ENCODE data around the gene DENND1A. TPM values are rescaled to one million over a fixed set of nuclear protein-coding genes. Genes with fewer than 3 reads are reported as not detected.
A peak's percentile ranks its signal among the peaks of the same experiment; 100 is the strongest.

DENND1A gene
- total and polyA plus RNA-seq, 9 donors = 9.3 to 16.0 (median 13.8) TPM

GRCh38 chr9:123354806-123355508 lies 575.0 kb downstream of the DENND1A start:
- no peaks in the 10 kb centered on the region for H3K36me3 ChIP-seq (ENCODE audit: control insufficient read depth, insufficient read depth, low read length)
- 46% methylated on average over 8 of the region's 9 CpGs for WGBS (ENCODE audit: insufficient coverage)
- no peak overlapping the region for H3K4me3 ChIP-seq (ENCODE audit: low read length)
- H3K27ac ChIP-seq (ENCODE audit: low read length) = no peak overlapping the region
- peaks cover 38% of the 10 kb centered on the region for H3K27me3 ChIP-seq (ENCODE audit: control insufficient read depth, insufficient read depth, low read length)
- H3K9me3 ChIP-seq (replicated peaks; ENCODE audit: control insufficient read depth, low read depth, low read length) = no peaks in the 10 kb centered on the region
- H3K4me1 ChIP-seq (ENCODE audit: control insufficient read depth, insufficient read depth, low read length) = peaks cover 16% of the 10 kb centered on the region
- DNase-seq = no peak

DNA sequence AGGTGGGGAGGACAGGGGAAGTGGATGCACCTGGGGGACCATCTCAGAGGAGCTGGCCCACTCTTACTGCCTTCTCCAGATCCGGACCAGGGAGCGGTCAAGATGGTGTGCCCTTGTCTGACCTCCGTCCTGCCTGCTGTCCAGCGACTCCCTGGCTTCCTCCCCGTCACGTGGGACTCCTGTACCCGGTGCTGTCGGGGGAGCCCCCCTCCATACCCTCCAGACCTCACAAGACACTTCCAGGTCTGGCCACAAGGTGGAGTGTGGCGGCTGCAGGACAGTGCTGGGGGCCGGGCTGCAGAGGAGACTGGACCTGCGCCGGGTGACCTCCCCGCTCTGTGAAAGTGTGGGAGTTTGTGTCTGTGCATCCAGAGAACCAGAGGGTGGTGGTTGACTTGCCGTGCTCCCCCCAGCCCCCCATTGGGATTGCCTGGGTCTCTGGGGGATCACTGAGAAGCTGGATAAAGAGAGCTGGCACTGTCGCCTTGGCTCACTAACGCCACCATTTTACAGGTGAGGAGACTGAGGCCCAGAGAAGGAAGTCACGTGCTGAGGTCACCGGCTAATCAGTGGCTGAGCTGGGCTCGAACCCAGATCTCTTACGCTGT lies 575.8 kb downstream of the DENND1A start:
- no peak overlapping the region for H3K27ac ChIP-seq (ENCODE audit: low read length)
- peak; percentile 69 for DNase-seq
- H3K36me3 ChIP-seq (ENCODE audit: control insufficient read depth, insufficient read depth, low read length) = no peaks in the 10 kb centered on the region
- H3K27me3 ChIP-seq (ENCODE audit: control insufficient read depth, insufficient read depth, low read length) = peaks cover 44% of the 10 kb centered on the region
- H3K9me3 ChIP-seq (replicated peaks; ENCODE audit: control insufficient read depth, low read depth, low read length) = no peaks in the 10 kb centered on the region
- H3K4me3 ChIP-seq (ENCODE audit: low read length) = no peak overlapping the region
- 18% methylated on average over 17 of the region's 20 CpGs for WGBS (ENCODE audit: insufficient coverage)
- peaks cover 18% of the 10 kb centered on the region for H3K4me1 ChIP-seq (ENCODE audit: control insufficient read depth, insufficient read depth, low read length)

DNA sequence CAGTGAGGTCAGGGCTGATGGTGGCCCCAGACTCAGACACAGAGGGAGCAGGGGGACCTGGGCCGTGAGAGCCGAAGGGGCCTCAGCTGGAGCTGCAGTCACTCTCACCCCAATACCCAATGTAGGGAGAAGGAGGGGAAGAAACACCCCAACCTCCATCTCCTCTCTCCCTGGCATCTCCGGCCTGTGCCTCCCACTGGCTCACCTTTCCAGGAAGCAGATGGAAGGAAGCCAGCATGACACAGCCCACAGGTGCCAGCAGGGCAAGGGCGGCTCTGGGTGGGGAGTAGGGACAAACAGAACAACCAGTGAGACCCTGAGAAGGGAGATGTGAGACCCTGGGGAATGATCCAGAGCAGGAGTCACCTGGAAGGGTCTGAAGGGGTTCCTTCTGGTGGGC lies 576.9 kb downstream of the DENND1A start:
- no peak overlapping the region for H3K27ac ChIP-seq (ENCODE audit: low read length)
- no peaks in the 10 kb centered on the region for H3K9me3 ChIP-seq (replicated peaks; ENCODE audit: control insufficient read depth, low read depth, low read length)
- H3K4me3 ChIP-seq (ENCODE audit: low read length) = no peak overlapping the region
- WGBS (ENCODE audit: insufficient coverage) = 92% methylated on average over 1 of the region's 4 CpGs
- peaks cover 47% of the 10 kb centered on the region for H3K27me3 ChIP-seq (ENCODE audit: control insufficient read depth, insufficient read depth, low read length)
- no peak for DNase-seq
- H3K4me1 ChIP-seq (ENCODE audit: control insufficient read depth, insufficient read depth, low read length) = peaks cover 21% of the 10 kb centered on the region
- no peaks in the 10 kb centered on the region for H3K36me3 ChIP-seq (ENCODE audit: control insufficient read depth, insufficient read depth, low read length)

DNA sequence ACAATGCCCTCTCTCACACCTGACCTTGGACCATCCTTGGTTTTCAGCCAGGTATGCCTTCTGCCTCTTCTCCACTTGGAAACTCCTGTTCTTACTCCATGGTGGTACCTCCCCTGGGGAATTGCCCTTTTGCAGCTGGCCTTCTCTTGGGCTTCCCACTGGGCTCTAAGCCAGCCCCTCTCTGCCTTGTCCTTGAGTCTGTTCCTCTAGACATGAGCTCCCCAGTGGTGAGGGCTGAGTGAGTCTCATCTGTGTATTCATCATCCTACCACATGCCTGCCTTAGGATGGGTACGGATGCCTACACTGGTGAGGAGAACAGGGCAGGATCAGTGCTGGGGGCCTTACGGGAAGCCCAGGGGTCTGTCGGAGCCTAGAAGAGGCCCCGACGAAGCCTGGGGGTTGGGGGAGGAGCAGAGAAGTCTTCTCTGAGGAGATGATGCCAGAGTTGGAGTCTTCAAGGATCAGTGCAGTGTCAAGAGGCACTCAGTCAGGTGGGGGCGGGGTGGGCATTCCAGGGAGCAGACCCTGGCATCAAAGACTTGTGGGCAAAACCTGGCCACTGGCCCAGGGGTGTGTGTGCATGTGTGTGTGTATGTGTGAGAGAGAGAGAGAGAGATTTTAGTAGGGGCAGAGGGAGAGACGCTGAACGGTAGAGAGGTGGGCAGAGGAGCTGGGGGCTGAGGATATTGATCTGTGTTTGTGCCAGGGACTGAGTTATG lies 579.2 kb downstream of the DENND1A start:
- H3K9me3 ChIP-seq (replicated peaks; ENCODE audit: control insufficient read depth, low read depth, low read length) = no peaks in the 10 kb centered on the region
- H3K27me3 ChIP-seq (ENCODE audit: control insufficient read depth, insufficient read depth, low read length) = peaks cover 41% of the 10 kb centered on the region
- WGBS (ENCODE audit: insufficient coverage) = 54% methylated on average over 7 of the region's 8 CpGs
- no peak for DNase-seq
- H3K4me3 ChIP-seq (ENCODE audit: low read length) = no peak overlapping the region
- H3K36me3 ChIP-seq (ENCODE audit: control insufficient read depth, insufficient read depth, low read length) = no peaks in the 10 kb centered on the region
- no peak overlapping the region for H3K27ac ChIP-seq (ENCODE audit: low read length)
- peaks cover 21% of the 10 kb centered on the region for H3K4me1 ChIP-seq (ENCODE audit: control insufficient read depth, insufficient read depth, low read length)

DNA sequence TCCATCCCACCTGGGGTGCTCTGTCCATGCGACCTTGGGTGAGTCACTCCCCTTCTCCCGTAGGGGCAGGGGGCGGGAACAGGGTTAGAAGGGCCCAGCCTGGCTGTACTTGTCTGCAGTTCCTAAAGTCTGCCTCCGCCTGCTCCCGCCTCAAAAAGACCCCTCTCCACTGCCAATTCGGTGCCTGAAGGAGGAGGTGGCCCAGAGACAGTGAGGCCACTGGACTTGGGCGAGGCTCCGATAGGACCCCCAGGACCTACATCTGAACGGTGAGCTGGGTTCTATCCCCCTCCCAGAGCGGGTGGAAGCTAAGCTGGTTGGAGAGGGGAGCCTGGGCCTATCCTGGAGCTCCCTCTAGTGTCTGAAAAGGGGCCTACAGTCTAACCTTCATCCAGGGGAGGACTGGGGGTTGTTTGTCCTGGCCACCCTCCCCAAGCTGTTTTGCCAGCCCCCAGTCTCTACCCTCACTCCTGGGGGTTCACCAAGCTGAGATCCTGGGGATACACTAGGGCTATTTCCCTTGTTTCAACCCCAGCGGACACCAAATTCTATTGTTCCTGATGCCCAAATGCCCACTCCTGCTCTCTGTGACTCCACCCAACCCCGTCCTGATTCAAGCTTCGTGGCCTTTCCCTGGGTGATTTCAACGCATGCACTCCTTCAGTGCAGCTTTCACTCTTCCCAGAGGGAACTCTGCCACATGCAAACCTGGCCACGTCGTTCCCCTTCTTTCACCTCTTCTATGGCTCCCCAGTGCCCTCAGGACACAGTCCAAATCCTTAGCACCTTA lies 580.0 kb downstream of the DENND1A start:
- H3K4me3 ChIP-seq (ENCODE audit: low read length) = no peak overlapping the region
- WGBS (ENCODE audit: insufficient coverage) = 11% methylated on average over 10 of the region's 16 CpGs
- H3K9me3 ChIP-seq (replicated peaks; ENCODE audit: control insufficient read depth, low read depth, low read length) = no peaks in the 10 kb centered on the region
- no peak overlapping the region for H3K27ac ChIP-seq (ENCODE audit: low read length)
- peaks cover 38% of the 10 kb centered on the region for H3K27me3 ChIP-seq (ENCODE audit: control insufficient read depth, insufficient read depth, low read length)
- DNase-seq = peak; percentile 72
- H3K36me3 ChIP-seq (ENCODE audit: control insufficient read depth, insufficient read depth, low read length) = no peaks in the 10 kb centered on the region
- H3K4me1 ChIP-seq (ENCODE audit: control insufficient read depth, insufficient read depth, low read length) = peaks cover 27% of the 10 kb centered on the region

DNA sequence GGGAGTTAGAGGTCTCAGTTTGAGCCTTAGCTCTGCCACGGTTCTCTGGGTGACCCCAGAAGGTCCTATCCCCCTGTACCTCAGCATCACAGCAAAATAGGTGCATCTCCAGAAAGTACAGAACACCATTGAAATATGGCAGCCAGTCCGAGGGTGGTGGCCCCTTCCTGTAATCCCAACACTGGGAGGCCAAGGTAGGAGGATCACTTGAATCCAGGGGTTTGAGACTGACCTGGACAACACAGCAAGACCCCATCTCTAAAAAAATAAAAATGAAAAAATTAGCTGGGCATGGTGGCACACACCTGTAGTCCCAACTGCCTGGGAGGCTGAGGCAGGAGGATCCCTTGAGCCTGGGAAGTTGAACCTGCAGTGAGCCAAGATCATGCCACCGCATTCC lies 580.9 kb downstream of the DENND1A start:
- Histone ChIP-seq H3K27ac (ENCODE audit: low read length) (no peak overlapping the region), H3K27me3 (ENCODE audit: control insufficient read depth, insufficient read depth, low read length) (peaks cover 34% of the 10 kb centered on the region), H3K4me1 (ENCODE audit: control insufficient read depth, insufficient read depth, low read length) (peaks cover 24% of the 10 kb centered on the region), H3K4me3 (ENCODE audit: low read length) (no peak overlapping the region), H3K9me3 (replicated peaks; ENCODE audit: control insufficient read depth, low read depth, low read length) (no peaks in the 10 kb centered on the region), H3K36me3 (ENCODE audit: control insufficient read depth, insufficient read depth, low read length) (no peaks in the 10 kb centered on the region)
- no peak for DNase-seq
- WGBS (ENCODE audit: insufficient coverage) = no CpG with 5 or more reads among the region's 3 CpGs

- H3K9me3 ChIP-seq (replicated peaks; ENCODE audit: control insufficient read depth, low read depth, low read length) = no peaks in the 10 kb centered on the region
- peaks cover 27% of the 10 kb centered on the region for H3K4me1 ChIP-seq (ENCODE audit: control insufficient read depth, insufficient read depth, low read length)
- WGBS (ENCODE audit: insufficient coverage) = 21% methylated on average over 4 of the region's 9 CpGs
- no peaks in the 10 kb centered on the region for H3K36me3 ChIP-seq (ENCODE audit: control insufficient read depth, insufficient read depth, low read length)
- no peak for DNase-seq
- H3K27me3 ChIP-seq (ENCODE audit: control insufficient read depth, insufficient read depth, low read length) = peaks cover 29% of the 10 kb centered on the region
- H3K27ac ChIP-seq (ENCODE audit: low read length) = no peak overlapping the region
- H3K4me3 ChIP-seq (ENCODE audit: low read length) = no peak overlapping the region
Measured at GRCh38 chr9:123348317-123348992, 581.5 kb downstream of the DENND1A start.

DNA sequence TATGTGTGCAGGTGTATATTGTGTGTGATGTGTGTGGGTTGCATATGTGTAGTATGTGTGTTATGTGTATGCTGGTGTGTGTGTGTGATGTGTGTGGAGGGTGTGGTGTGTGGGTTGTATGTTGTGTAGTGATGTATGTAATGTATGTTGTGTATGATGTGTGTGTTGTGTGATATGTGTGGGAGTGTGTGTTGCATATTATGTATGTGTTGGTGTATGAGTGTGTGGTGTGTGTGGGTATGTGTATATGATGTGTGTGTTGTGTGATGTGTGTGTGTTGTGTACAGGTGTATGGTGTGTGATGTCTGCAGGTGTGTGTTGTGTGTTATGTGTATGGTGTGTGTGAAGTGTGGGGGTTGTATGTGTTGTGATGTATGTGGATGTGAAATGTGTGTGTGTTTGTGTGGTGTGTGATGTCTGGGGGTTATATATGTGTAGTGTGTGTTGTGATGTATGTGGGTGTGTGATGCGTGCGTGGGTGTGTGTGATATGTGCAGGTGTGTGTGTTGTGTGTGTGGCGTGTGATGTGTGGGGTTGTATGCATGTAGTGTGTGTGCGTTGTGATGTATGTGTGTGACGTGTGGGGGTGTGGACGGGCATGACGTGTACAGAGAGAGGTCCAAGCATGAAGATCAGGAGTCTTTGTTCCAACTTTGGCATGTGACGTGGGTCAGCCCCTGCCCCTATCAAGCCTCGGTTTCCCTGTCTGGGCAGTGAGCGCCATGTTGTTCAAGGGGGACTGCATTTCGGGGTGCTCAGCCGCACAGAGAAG lies 582.5 kb downstream of the DENND1A start:
- Histone ChIP-seq H3K9me3 (replicated peaks; ENCODE audit: control insufficient read depth, low read depth, low read length) (no peaks in the 10 kb centered on the region), H3K4me3 (ENCODE audit: low read length) (no peak overlapping the region), H3K4me1 (ENCODE audit: control insufficient read depth, insufficient read depth, low read length) (peaks cover 29% of the 10 kb centered on the region), H3K36me3 (ENCODE audit: control insufficient read depth, insufficient read depth, low read length) (no peaks in the 10 kb centered on the region), H3K27ac (ENCODE audit: low read length) (no peak overlapping the region), H3K27me3 (ENCODE audit: control insufficient read depth, insufficient read depth, low read length) (peaks cover 20% of the 10 kb centered on the region)
- DNase-seq = no peak
- 78% methylated on average over 12 of the region's 12 CpGs for WGBS (ENCODE audit: insufficient coverage)

DNA sequence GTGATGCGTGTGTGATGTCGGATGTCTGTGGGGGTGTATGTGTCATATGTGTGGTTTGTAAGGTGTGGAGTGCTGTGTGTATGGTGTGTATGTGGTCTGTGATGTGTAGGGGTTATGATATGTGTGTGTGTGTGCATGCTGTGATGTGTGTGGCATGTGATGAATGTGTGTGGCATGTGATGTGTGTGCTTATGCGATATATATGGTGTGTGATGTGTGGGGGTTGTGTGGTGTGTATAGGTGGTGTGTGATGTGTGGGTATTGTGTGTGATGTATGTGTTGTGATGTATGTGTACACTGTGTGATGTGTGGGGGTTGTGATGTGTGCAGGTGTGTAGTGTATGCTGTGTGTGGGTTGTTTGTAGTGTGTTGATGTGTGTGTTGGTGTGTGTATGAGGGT lies 583.1 kb downstream of the DENND1A start:
- Histone ChIP-seq H3K4me3 (ENCODE audit: low read length) (no peak overlapping the region), H3K9me3 (replicated peaks; ENCODE audit: control insufficient read depth, low read depth, low read length) (no peaks in the 10 kb centered on the region)

More for the DNA sequence above, 583.1 kb downstream of the DENND1A start:
- no peak for DNase-seq
- WGBS (ENCODE audit: insufficient coverage) = 92% methylated on average over 3 of the region's 3 CpGs
- Histone ChIP-seq H3K27ac (ENCODE audit: low read length) (no peak overlapping the region), H3K36me3 (ENCODE audit: control insufficient read depth, insufficient read depth, low read length) (no peaks in the 10 kb centered on the region), H3K27me3 (ENCODE audit: control insufficient read depth, insufficient read depth, low read length) (peaks cover 16% of the 10 kb centered on the region), H3K4me1 (ENCODE audit: control insufficient read depth, insufficient read depth, low read length) (peaks cover 29% of the 10 kb centered on the region)

Measured in muscle of leg (tissue), 11 donors.